ENCODE measurements around the gene PRUNE2.

GRCh38 chr9:76764138-76764537 lies 141.8 kb downstream of the PRUNE2 start, which contains the start of gene PCA3:
- TF ChIP-seq CTCF (IDR thresholded peaks at IDR 0.05): no peak
- TF ChIP-seq POLR2A (IDR thresholded peaks at IDR 0.05): no peak
